HepG2 (cell line): Measurements from ENCODE around the gene FNBP1L. TPM values are rescaled to one million over a fixed set of nuclear protein-coding genes. Genes with fewer than 3 reads are reported as not detected.

Experiments used
- ATF5 ChIP-seq: sonication (generic); formaldehyde crosslinking; IDR thresholded peaks from 2 replicates; pipeline ENCODE4 v1.4.0; 2020; ENCODE audit warnings: mild to moderate bottlenecking, low read depth, missing genetic modification reagents
- CREM ChIP-seq, 2 experiments: sonication (generic) in 1 of 2; formaldehyde crosslinking in 1 of 2; IDR thresholded peaks; 2 replicates each; pipeline versions ENCODE4 v1.4.0 to v1.6.1; 2016 to 2020; ENCODE audit warnings: antibody characterized with exemption in 1 of 2, mild to moderate bottlenecking in 1 of 2, missing genetic modification reagents in 1 of 2
- DBP ChIP-seq: sonication (generic); formaldehyde crosslinking; IDR thresholded peaks from 2 replicates; pipeline ENCODE4 v1.4.0; 2020; ENCODE audit warnings: missing genetic modification reagents; ENCODE audit errors: not compliant biosample characterization
- EP300 ChIP-seq, 3 experiments: sonication (generic) in 1 of 3; formaldehyde crosslinking in 1 of 3; IDR thresholded peaks; 2 replicates each; pipeline versions ENCODE4 v1.5.1 to v1.6.1; 2011 to 2020; ENCODE audit warnings: low read depth in 2 of 3, low read length in 2 of 3, borderline replicate concordance in 1 of 3, improper control_type of control experiment in 1 of 3, mild to moderate bottlenecking in 1 of 3, missing genetic modification reagents in 1 of 3, moderate library complexity in 1 of 3
- GFI1 ChIP-seq: sonication (generic); formaldehyde crosslinking; IDR thresholded peaks from 2 replicates; pipeline ENCODE4 v1.5.0; 2020; ENCODE audit warnings: missing genetic modification reagents, mild to moderate bottlenecking, borderline replicate concordance
- MTERF4 ChIP-seq: sonication (generic); formaldehyde crosslinking; IDR thresholded peaks from 2 replicates; pipeline ENCODE4 v1.8.0; 2023; ENCODE audit warnings: mild to moderate bottlenecking, missing genetic modification reagents
- MXI1 ChIP-seq: IDR thresholded peaks from 3 replicates; pipeline ENCODE4 v1.6.1; 2012; ENCODE audit warnings: low read depth, low read length, inconsistent platforms, borderline replicate concordance
- SNAPC2 ChIP-seq: sonication (generic); formaldehyde crosslinking; IDR thresholded peaks from 2 replicates; pipeline ENCODE4 v1.8.1; 2022; ENCODE audit warnings: mild to moderate bottlenecking, missing genetic modification reagents
- ZBTB37 ChIP-seq: sonication (generic); formaldehyde crosslinking; IDR thresholded peaks from 2 replicates; pipeline ENCODE4 v1.4.0; 2020; ENCODE audit warnings: mild to moderate bottlenecking, missing genetic modification reagents
- ZBTB39 ChIP-seq: sonication (generic); formaldehyde crosslinking; IDR thresholded peaks from 2 replicates; pipeline ENCODE4 v1.5.0; 2020; ENCODE audit warnings: missing genetic modification reagents
- ZBTB43 ChIP-seq: sonication (generic); formaldehyde crosslinking; conservative IDR thresholded peaks from 2 replicates; pipeline ENCODE4 v1.4.0; 2020; ENCODE audit warnings: missing genetic modification reagents
- ZNF138 ChIP-seq: sonication (generic); formaldehyde crosslinking; IDR thresholded peaks from 2 replicates; pipeline ENCODE4 v1.5.0; 2020; ENCODE audit warnings: mild to moderate bottlenecking, low read depth, missing genetic modification reagents
- ZNF280D ChIP-seq: sonication (generic); formaldehyde crosslinking; IDR thresholded peaks from 2 replicates; pipeline ENCODE4 v1.5.1; 2020; ENCODE audit warnings: mild to moderate bottlenecking, missing genetic modification reagents
- ZNF510 ChIP-seq: sonication (generic); formaldehyde crosslinking; IDR thresholded peaks from 2 replicates; pipeline ENCODE4 v1.4.0; 2020; ENCODE audit warnings: low read depth, mild to moderate bottlenecking, missing genetic modification reagents
- ZNF563 ChIP-seq: sonication (generic); formaldehyde crosslinking; IDR thresholded peaks from 2 replicates; pipeline ENCODE4 v1.8.0; 2022; ENCODE audit warnings: mild to moderate bottlenecking, moderate library complexity, missing genetic modification reagents
- ZNF780A ChIP-seq: sonication (generic); formaldehyde crosslinking; IDR thresholded peaks from 2 replicates; pipeline ENCODE4 v1.8.0; 2022; ENCODE audit warnings: mild to moderate bottlenecking, missing genetic modification reagents, moderate library complexity
- ZNF83 ChIP-seq: sonication (generic); formaldehyde crosslinking; IDR thresholded peaks from 2 replicates; pipeline ENCODE4 v1.4.0; 2020; ENCODE audit warnings: missing genetic modification reagents, mild to moderate bottlenecking, borderline replicate concordance
- polyA plus RNA-seq, 8 experiments: library from polyadenylated mRNA; depleted of rRNA in 3 of 8; stranded (reverse) in 7 of 8; unstranded in 1 of 8; fragments of >200 nt; fragmentation: Illumina TruSeq in 4 of 8; extraction: Trizol in 4 of 8; gene quantifications; 2 replicates each; pipeline versions ENCODE4 v1.2.1 to v1.2.3, GENCODE V29; 2011 to 2016; ENCODE audit warnings: low read depth in 4 of 8, missing spikeins in 1 of 8, mixed read lengths in 1 of 8; ENCODE audit not compliant: insufficient read depth in 1 of 8
- total RNA-seq, 5 experiments: library from RNA; depleted of rRNA; stranded (reverse); fragments of >200 nt; fragmentation: Illumina TruSeq; extraction: Trizol; gene quantifications; 2 replicates each; pipeline ENCODE4 v1.2.3, GENCODE V29; 2016; ENCODE audit warnings: low read depth in 1 of 5

FNBP1L gene
- total and polyA plus RNA-seq, 2 of the 13 experiments (the other 11 are each of a cell fraction or from before 2014, with no cell fraction given), result 24.1 to 27.1 TPM

- no peak for TF ChIP-seq ATF5
- TF ChIP-seq ZNF563 (CRISPR knock-in tag), result no peak
- TF ChIP-seq ZNF780A (CRISPR knock-in tag), result no peak
- no peak for TF ChIP-seq ZBTB39
- no peak for TF ChIP-seq GFI1
- TF ChIP-seq ZNF510, result no peak
- no peak for TF ChIP-seq ZNF83 (CRISPR knock-in tag)
- no peak for TF ChIP-seq MXI1
- no peak for TF ChIP-seq ZBTB37 (CRISPR knock-in tag)
- no peak for TF ChIP-seq ZBTB43 (CRISPR knock-in tag)
- TF ChIP-seq MTERF4 (CRISPR knock-in tag), result no peak
- no peak for TF ChIP-seq SNAPC2 (CRISPR knock-in tag)
- TF ChIP-seq ZNF280D, result no peak
- no peak for TF ChIP-seq ZNF138 (CRISPR knock-in tag)
- no peak for TF ChIP-seq EP300 (IDR thresholded peaks at IDR 0.05; ENCODE audit: low read depth in 2 of 2, low read length in 2 of 2)
- no peak for TF ChIP-seq EP300 (CRISPR knock-in tag; IDR thresholded peaks at IDR 0.05; ENCODE audit: borderline replicate concordance)
- no peak for TF ChIP-seq DBP
- TF ChIP-seq CREM (IDR thresholded peaks at IDR 0.05), result no peak
- TF ChIP-seq CREM (CRISPR knock-in tag; IDR thresholded peaks at IDR 0.05), result no peak
These were observed 14.4 kb upstream of the FNBP1L start (continued) for GRCh38 chr1:93433407-93433961.
